ENCODE measurements around the gene S100A12.

GRCh38 chr1:153374071-153374470, 1.4 kb downstream of the S100A12 start:
- no peak for TF ChIP-seq CREB5 (CRISPR knock-in tag; IDR thresholded peaks at IDR 0.05; ENCODE audit: low read depth)
- TF ChIP-seq ZFP3 (CRISPR knock-in tag; IDR thresholded peaks at IDR 0.05): no peak
- TF ChIP-seq TCF4 (CRISPR knock-in tag; IDR thresholded peaks at IDR 0.05; ENCODE audit: borderline replicate concordance): no peak
- TF ChIP-seq ZC3H10 (CRISPR knock-in tag; IDR thresholded peaks at IDR 0.05): no peak
- TF ChIP-seq OSR1 (CRISPR knock-in tag; IDR thresholded peaks at IDR 0.05): no peak
- no peak for TF ChIP-seq PATZ1 (CRISPR knock-in tag; IDR thresholded peaks at IDR 0.05; ENCODE audit: borderline replicate concordance)
- TF ChIP-seq ARNTL (CRISPR knock-in tag; IDR thresholded peaks at IDR 0.05; ENCODE audit: borderline replicate concordance, low read depth): no peak
- TF ChIP-seq TOX (CRISPR knock-in tag; IDR thresholded peaks at IDR 0.05; ENCODE audit: borderline replicate concordance): no peak
- TF ChIP-seq POU6F1 (CRISPR knock-in tag; IDR thresholded peaks at IDR 0.05; ENCODE audit: borderline replicate concordance, low read depth): no peak
- no peak for TF ChIP-seq TSHZ2 (CRISPR knock-in tag; IDR thresholded peaks at IDR 0.05)
- TF ChIP-seq ZFP30 (CRISPR knock-in tag; IDR thresholded peaks at IDR 0.05): no peak
- no peak for TF ChIP-seq CSRNP3 (CRISPR knock-in tag; IDR thresholded peaks at IDR 0.05)

Measured in SK-N-SH treated with all-trans-retinoic acid at 6 μM for 48 hours (cell line).